ENCODE data around the gene C1orf232.

Gene C1orf232

DNA sequence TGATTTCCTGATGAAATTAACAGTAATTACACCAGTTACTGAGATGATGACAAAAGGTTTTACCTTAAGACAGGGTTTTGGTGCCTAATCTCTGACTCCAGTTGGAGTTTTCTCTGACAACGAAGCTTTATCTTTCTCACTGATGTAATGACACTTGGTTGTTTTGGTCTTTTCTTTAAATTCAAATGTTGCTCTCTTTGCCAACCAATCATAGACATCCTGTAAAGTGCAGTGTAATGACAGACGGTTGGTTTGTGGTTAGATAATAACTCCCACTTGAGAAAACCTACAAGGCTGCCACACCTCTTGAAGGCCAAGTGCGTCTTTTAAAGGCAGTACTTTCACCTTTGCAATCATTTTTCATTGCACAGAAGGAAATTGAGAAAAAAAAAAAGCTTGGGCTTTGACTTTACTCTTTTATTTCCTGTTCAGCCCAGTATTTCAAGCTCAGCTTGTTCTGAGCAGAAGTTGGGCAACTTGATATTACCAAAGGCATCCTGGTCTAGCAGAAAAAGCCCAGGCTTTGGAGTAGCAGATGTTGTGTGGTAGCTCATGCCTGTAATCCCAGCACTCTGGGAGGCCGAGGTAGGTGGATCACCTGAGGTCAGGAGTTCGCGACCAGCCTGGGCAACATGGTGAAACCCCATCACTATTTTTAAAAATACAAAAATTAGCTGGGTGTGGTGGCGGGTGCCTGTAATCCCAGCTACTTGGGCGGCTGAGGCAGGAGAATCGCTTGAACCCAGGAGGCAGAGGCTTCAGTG, 42.3 kb downstream of the C1orf232 start (continued):
- TF ChIP-seq EGR2 (tag by site-specific recombination; IDR thresholded peaks at IDR 0.05; ENCODE audit: low read depth) = peak; percentile 53; the same call in 1 of the 2 replicates
- no peak for TF ChIP-seq ZNF426 (tag by site-specific recombination; IDR thresholded peaks at IDR 0.05)
- TF ChIP-seq KLF16 (tag by site-specific recombination; IDR thresholded peaks at IDR 0.05) = no peak
- TF ChIP-seq IKZF3 (tag by site-specific recombination; IDR thresholded peaks at IDR 0.05) = no peak
- TF ChIP-seq MYNN (tag by site-specific recombination; IDR thresholded peaks at IDR 0.05; ENCODE audit: borderline replicate concordance) = no peak
- no peak for TF ChIP-seq ZNF548 (tag by site-specific recombination; IDR thresholded peaks at IDR 0.05)
- TF ChIP-seq ZNF274 (IDR thresholded peaks at IDR 0.05; ENCODE audit: low read length) = no peak
- TF ChIP-seq ZNF274 (tag by site-specific recombination; IDR thresholded peaks at IDR 0.05; ENCODE audit: borderline replicate concordance) = no peak
- TF ChIP-seq, protein P1, sequence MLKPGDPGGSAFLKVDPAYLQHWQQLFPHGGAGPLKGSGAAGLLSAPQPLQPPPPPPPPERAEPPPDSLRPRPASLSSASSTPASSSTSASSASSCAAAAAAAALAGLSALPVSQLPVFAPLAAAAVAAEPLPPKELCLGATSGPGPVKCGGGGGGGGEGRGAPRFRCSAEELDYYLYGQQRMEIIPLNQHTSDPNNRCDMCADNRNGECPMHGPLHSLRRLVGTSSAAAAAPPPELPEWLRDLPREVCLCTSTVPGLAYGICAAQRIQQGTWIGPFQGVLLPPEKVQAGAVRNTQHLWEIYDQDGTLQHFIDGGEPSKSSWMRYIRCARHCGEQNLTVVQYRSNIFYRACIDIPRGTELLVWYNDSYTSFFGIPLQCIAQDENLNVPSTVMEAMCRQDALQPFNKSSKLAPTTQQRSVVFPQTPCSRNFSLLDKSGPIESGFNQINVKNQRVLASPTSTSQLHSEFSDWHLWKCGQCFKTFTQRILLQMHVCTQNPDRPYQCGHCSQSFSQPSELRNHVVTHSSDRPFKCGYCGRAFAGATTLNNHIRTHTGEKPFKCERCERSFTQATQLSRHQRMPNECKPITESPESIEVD (tag by site-specific recombination; IDR thresholded peaks at IDR 0.05) = peak; percentile 97
- TF ChIP-seq ZNF558 (tag by site-specific recombination; IDR thresholded peaks at IDR 0.05) = no peak
- no peak for TF ChIP-seq ZNF404 (tag by site-specific recombination; IDR thresholded peaks at IDR 0.05)
- TF ChIP-seq, protein P2, sequence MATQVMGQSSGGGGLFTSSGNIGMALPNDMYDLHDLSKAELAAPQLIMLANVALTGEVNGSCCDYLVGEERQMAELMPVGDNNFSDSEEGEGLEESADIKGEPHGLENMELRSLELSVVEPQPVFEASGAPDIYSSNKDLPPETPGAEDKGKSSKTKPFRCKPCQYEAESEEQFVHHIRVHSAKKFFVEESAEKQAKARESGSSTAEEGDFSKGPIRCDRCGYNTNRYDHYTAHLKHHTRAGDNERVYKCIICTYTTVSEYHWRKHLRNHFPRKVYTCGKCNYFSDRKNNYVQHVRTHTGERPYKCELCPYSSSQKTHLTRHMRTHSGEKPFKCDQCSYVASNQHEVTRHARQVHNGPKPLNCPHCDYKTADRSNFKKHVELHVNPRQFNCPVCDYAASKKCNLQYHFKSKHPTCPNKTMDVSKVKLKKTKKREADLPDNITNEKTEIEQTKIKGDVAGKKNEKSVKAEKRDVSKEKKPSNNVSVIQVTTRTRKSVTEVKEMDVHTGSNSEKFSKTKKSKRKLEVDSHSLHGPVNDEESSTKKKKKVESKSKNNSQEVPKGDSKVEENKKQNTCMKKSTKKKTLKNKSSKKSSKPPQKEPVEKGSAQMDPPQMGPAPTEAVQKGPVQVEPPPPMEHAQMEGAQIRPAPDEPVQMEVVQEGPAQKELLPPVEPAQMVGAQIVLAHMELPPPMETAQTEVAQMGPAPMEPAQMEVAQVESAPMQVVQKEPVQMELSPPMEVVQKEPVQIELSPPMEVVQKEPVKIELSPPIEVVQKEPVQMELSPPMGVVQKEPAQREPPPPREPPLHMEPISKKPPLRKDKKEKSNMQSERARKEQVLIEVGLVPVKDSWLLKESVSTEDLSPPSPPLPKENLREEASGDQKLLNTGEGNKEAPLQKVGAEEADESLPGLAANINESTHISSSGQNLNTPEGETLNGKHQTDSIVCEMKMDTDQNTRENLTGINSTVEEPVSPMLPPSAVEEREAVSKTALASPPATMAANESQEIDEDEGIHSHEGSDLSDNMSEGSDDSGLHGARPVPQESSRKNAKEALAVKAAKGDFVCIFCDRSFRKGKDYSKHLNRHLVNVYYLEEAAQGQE (tag by site-specific recombination; IDR thresholded peaks at IDR 0.05) = no peak
- 0 out of 2 replicates have a peak, but pooled peaks have one; percentile 54 for TF ChIP-seq ZSCAN30 (tag by site-specific recombination; IDR thresholded peaks at IDR 0.05)
- TF ChIP-seq ZNF843 (tag by site-specific recombination; IDR thresholded peaks at IDR 0.05) = peak; percentile 80
- TF ChIP-seq ZNF670 (tag by site-specific recombination; IDR thresholded peaks at IDR 0.05; ENCODE audit: low read depth) = no peak
- TF ChIP-seq, protein P3, sequence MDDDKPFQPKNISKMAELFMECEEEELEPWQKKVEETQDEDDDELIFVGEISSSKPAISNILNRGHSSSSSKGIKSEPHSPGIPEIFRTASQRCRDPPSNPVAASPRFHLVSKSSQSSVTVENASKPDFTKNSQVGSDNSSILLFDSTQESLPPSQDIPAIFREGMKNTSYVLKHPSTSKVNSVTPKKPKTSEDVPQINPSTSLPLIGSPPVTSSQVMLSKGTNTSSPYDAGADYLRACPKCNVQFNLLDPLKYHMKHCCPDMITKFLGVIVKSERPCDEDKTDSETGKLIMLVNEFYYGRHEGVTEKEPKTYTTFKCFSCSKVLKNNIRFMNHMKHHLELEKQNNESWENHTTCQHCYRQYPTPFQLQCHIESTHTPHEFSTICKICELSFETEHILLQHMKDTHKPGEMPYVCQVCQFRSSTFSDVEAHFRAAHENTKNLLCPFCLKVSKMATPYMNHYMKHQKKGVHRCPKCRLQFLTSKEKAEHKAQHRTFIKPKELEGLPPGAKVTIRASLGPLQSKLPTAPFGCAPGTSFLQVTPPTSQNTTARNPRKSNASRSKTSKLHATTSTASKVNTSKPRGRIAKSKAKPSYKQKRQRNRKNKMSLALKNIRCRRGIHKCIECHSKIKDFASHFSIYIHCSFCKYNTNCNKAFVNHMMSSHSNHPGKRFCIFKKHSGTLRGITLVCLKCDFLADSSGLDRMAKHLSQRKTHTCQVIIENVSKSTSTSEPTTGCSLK (tag by site-specific recombination; IDR thresholded peaks at IDR 0.05) = no peak
- TF ChIP-seq, protein P4, sequence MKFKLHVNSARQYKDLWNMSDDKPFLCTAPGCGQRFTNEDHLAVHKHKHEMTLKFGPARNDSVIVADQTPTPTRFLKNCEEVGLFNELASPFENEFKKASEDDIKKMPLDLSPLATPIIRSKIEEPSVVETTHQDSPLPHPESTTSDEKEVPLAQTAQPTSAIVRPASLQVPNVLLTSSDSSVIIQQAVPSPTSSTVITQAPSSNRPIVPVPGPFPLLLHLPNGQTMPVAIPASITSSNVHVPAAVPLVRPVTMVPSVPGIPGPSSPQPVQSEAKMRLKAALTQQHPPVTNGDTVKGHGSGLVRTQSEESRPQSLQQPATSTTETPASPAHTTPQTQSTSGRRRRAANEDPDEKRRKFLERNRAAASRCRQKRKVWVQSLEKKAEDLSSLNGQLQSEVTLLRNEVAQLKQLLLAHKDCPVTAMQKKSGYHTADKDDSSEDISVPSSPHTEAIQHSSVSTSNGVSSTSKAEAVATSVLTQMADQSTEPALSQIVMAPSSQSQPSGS (tag by site-specific recombination; IDR thresholded peaks at IDR 0.05; ENCODE audit: low read depth) = 0 out of 2 replicates have a peak, but pooled peaks have one; percentile 41
- TF ChIP-seq, protein P5, sequence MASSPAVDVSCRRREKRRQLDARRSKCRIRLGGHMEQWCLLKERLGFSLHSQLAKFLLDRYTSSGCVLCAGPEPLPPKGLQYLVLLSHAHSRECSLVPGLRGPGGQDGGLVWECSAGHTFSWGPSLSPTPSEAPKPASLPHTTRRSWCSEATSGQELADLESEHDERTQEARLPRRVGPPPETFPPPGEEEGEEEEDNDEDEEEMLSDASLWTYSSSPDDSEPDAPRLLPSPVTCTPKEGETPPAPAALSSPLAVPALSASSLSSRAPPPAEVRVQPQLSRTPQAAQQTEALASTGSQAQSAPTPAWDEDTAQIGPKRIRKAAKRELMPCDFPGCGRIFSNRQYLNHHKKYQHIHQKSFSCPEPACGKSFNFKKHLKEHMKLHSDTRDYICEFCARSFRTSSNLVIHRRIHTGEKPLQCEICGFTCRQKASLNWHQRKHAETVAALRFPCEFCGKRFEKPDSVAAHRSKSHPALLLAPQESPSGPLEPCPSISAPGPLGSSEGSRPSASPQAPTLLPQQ (tag by site-specific recombination; IDR thresholded peaks at IDR 0.05) = 0 out of 2 replicates have a peak, but pooled peaks have one; percentile 28
- no peak for TF ChIP-seq REPIN1 (tag by site-specific recombination; IDR thresholded peaks at IDR 0.05; ENCODE audit: low read depth)
- TF ChIP-seq, protein P6, sequence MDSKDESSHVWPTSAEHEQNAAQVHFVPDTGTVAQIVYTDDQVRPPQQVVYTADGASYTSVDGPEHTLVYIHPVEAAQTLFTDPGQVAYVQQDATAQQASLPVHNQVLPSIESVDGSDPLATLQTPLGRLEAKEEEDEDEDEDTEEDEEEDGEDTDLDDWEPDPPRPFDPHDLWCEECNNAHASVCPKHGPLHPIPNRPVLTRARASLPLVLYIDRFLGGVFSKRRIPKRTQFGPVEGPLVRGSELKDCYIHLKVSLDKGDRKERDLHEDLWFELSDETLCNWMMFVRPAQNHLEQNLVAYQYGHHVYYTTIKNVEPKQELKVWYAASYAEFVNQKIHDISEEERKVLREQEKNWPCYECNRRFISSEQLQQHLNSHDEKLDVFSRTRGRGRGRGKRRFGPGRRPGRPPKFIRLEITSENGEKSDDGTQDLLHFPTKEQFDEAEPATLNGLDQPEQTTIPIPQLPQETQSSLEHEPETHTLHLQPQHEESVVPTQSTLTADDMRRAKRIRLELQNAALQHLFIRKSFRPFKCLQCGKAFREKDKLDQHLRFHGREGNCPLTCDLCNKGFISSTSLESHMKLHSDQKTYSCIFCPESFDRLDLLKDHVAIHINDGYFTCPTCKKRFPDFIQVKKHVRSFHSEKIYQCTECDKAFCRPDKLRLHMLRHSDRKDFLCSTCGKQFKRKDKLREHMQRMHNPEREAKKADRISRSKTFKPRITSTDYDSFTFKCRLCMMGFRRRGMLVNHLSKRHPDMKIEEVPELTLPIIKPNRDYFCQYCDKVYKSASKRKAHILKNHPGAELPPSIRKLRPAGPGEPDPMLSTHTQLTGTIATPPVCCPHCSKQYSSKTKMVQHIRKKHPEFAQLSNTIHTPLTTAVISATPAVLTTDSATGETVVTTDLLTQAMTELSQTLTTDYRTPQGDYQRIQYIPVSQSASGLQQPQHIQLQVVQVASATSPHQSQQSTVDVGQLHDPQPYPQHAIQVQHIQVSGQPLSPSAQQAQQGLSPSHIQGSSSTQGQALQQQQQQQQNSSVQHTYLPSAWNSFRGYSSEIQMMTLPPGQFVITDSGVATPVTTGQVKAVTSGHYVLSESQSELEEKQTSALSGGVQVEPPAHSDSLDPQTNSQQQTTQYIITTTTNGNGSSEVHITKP (tag by site-specific recombination; IDR thresholded peaks at IDR 0.05) = 0 out of 2 replicates have a peak, but pooled peaks have one; percentile 11
- peak; percentile 37; the same call in 1 of the 2 replicates for TF ChIP-seq SP2 (tag by site-specific recombination; IDR thresholded peaks at IDR 0.05)
- TF ChIP-seq ZNF121 (tag by site-specific recombination; IDR thresholded peaks at IDR 0.05) = no peak
- TF ChIP-seq, protein P7, sequence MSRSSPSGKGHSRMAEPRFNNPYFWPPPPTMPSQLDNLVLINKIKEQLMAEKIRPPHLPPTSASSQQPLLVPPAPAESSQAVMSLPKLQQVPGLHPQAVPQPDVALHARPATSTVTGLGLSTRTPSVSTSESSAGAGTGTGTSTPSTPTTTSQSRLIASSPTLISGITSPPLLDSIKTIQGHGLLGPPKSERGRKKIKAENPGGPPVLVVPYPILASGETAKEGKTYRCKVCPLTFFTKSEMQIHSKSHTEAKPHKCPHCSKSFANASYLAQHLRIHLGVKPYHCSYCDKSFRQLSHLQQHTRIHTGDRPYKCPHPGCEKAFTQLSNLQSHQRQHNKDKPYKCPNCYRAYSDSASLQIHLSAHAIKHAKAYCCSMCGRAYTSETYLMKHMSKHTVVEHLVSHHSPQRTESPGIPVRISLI (tag by site-specific recombination; IDR thresholded peaks at IDR 0.05) = 0 out of 2 replicates have a peak, but pooled peaks have one; percentile 25

Data from HEK293 (cell line).